DND-41 (cell line): ENCODE measurements around the gene SCN5A.

Experiments used
- ATAC-seq: fragments of 200-7000 bp; cut with Tn5 transposase; 3 replicates; pipeline ENCODE4 v1.9.1; 2021; ENCODE audit warnings: low read depth; ENCODE audit not compliant: insufficient read depth
- DNase-seq: peaks from one replicate; pipeline ENCODE4 v3.0.0-alpha.2; 2020
- H2AFZ ChIP-seq: 2 replicates; pipeline ENCODE4 v1.6.0; 2012; ENCODE audit warnings: low read depth, low read length
- H3K27ac ChIP-seq: 2 replicates; pipeline ENCODE4 v1.5.1; 2012; ENCODE audit warnings: low read length, inconsistent platforms
- H3K27me3 ChIP-seq: fragments of 200-600 bp; sonication (generic); 2 replicates; pipeline ENCODE4 v1.6.0; 2012; ENCODE audit warnings: low read length, mild to moderate bottlenecking, inconsistent platforms; ENCODE audit not compliant: insufficient read depth, poor library complexity
- H3K36me3 ChIP-seq: 2 replicates; pipeline ENCODE4 v1.5.1; 2012; ENCODE audit warnings: low read length, inconsistent platforms; ENCODE audit not compliant: insufficient read depth
- H3K4me1 ChIP-seq: 2 replicates; pipeline ENCODE4 v1.5.1; 2012; ENCODE audit warnings: mild to moderate bottlenecking, low read length; ENCODE audit not compliant: insufficient read depth
- H3K4me2 ChIP-seq: 2 replicates; pipeline ENCODE4 v1.6.0; 2012; ENCODE audit warnings: mild to moderate bottlenecking, moderate library complexity, low read length, inconsistent platforms; ENCODE audit not compliant: insufficient read depth
- H3K4me3 ChIP-seq, 2 experiments: fragments of 200-600 bp in 1 of 2; shearing (Covaris generic) in 1 of 2; 2 replicates each; pipeline ENCODE4 v1.5.1; 2012 to 2016; ENCODE audit warnings: inconsistent platforms in 2 of 2, low read length in 2 of 2, mild to moderate bottlenecking in 2 of 2, low read depth in 1 of 2, moderate library complexity in 1 of 2
- H3K79me2 ChIP-seq: 2 replicates; pipeline ENCODE4 v1.6.0; 2012; ENCODE audit warnings: low read length, inconsistent platforms; ENCODE audit not compliant: insufficient read depth
- H3K9ac ChIP-seq: 2 replicates; pipeline ENCODE4 v1.6.0; 2012; ENCODE audit warnings: low read depth, mild to moderate bottlenecking, inconsistent platforms, low read length, moderate library complexity
- H3K9me3 ChIP-seq: 2 replicates; pipeline ENCODE4 v1.5.1; 2012; ENCODE audit warnings: low read length, moderate library complexity, mild to moderate bottlenecking, inconsistent platforms; ENCODE audit not compliant: insufficient read depth, severe bottlenecking
- H4K20me1 ChIP-seq: 2 replicates; pipeline ENCODE4 v1.6.0; 2012; ENCODE audit warnings: low read length; ENCODE audit not compliant: insufficient read depth
- CTCF ChIP-seq: IDR thresholded peaks from 2 replicates; pipeline ENCODE4 v1.5.1; 2012; ENCODE audit warnings: borderline replicate concordance, low read length, moderate library complexity, mild to moderate bottlenecking; ENCODE audit not compliant: poor library complexity, severe bottlenecking; ENCODE audit errors: extremely low read depth
- EZH2 ChIP-seq: IDR thresholded peaks from 3 replicates; pipeline ENCODE4 v1.6.1; 2012; ENCODE audit warnings: borderline replicate concordance, low read depth, mild to moderate bottlenecking, moderate library complexity, low read length, inconsistent platforms; ENCODE audit not compliant: severe bottlenecking

SCN5A gene

GRCh38 chr3:38645601-38646000 lies 3.9 kb downstream of the SCN5A start:
- TF ChIP-seq CTCF (no peak), EZH2 (no peak)
- no peak overlapping the region for H3K9ac ChIP-seq
- no peaks in the 10 kb centered on the region for H3K79me2 ChIP-seq
- peaks cover 23% of the 10 kb centered on the region for H3K27me3 ChIP-seq
- no peaks in the 10 kb centered on the region for H3K9me3 ChIP-seq
- no peak overlapping the region for H3K4me2 ChIP-seq
- H3K27ac ChIP-seq: no peak overlapping the region
- H2AFZ ChIP-seq: no peak overlapping the region
- no peak overlapping the region for H3K4me3 ChIP-seq
- no peaks in the 10 kb centered on the region for H3K36me3 ChIP-seq
- H4K20me1 ChIP-seq: peaks cover 9% of the 10 kb centered on the region; the same call in 1 of the 2 replicates
- ATAC-seq (no peak), DNase-seq (no peak)
- H3K4me1 ChIP-seq: peaks cover 7% of the 10 kb centered on the region

- Histone ChIP-seq H3K4me3 (no peak overlapping the region), H3K36me3 (no peaks in the 10 kb centered on the region), H3K79me2 (no peaks in the 10 kb centered on the region), H3K9ac (no peak overlapping the region), H2AFZ (no peak overlapping the region), H3K27ac (no peak overlapping the region), H3K4me2 (no peak overlapping the region), H3K27me3 (peaks cover 18% of the 10 kb centered on the region), H3K9me3 (no peaks in the 10 kb centered on the region), H4K20me1 (peaks cover 7% of the 10 kb centered on the region; the same call in 1 of the 2 replicates), H3K4me1 (peaks cover 5% of the 10 kb centered on the region)
- TF ChIP-seq CTCF (no peak), EZH2 (no peak)
- ATAC-seq (no peak), DNase-seq (no peak)
Measured at GRCh38 chr3:38645076-38645475, 4.4 kb downstream of the SCN5A start.

GRCh38 chr3:38644662-38645053 lies 4.8 kb downstream of the SCN5A start:
- Histone ChIP-seq H3K27me3 (peaks cover 14% of the 10 kb centered on the region), H3K9ac (no peak overlapping the region), H2AFZ (no peak overlapping the region), H3K4me3 (no peak overlapping the region), H3K36me3 (no peaks in the 10 kb centered on the region), H3K4me1 (peaks cover under 1% of the 10 kb centered on the region), H4K20me1 (peaks cover 4% of the 10 kb centered on the region; the same call in 1 of the 2 replicates), H3K9me3 (no peaks in the 10 kb centered on the region), H3K4me2 (no peak overlapping the region), H3K27ac (no peak overlapping the region), H3K79me2 (no peaks in the 10 kb centered on the region)
- DNase-seq: no peak
- TF ChIP-seq CTCF (no peak), EZH2 (no peak)
- no peak for ATAC-seq
